SK-N-SH (cell line): ENCODE results near the gene REG1A.

Source experiments
- CTCF ChIP-seq: fragments of 200-600 bp; sonication (generic); IDR thresholded peaks from 2 replicates; pipeline ENCODE4 v1.6.1; 2017; ENCODE audit warnings: antibody characterized with exemption, mild to moderate bottlenecking, moderate library complexity
- PBX3 ChIP-seq: IDR thresholded peaks from 2 replicates; pipeline ENCODE4; 2012
- POLR2AphosphoS5 ChIP-seq: IDR thresholded peaks from 2 replicates; pipeline ENCODE4 v1.6.1; 2012; ENCODE audit warnings: low read depth, low read length

- TF ChIP-seq PBX3 (no peak), CTCF (no peak), POLR2AphosphoS5 (no peak)
Observed at GRCh38 chr2:79122676-79123075, 2.4 kb downstream of the REG1A start.
